Measurements from ENCODE around the gene TRMT10A.

The TRMT10A gene

DNA sequence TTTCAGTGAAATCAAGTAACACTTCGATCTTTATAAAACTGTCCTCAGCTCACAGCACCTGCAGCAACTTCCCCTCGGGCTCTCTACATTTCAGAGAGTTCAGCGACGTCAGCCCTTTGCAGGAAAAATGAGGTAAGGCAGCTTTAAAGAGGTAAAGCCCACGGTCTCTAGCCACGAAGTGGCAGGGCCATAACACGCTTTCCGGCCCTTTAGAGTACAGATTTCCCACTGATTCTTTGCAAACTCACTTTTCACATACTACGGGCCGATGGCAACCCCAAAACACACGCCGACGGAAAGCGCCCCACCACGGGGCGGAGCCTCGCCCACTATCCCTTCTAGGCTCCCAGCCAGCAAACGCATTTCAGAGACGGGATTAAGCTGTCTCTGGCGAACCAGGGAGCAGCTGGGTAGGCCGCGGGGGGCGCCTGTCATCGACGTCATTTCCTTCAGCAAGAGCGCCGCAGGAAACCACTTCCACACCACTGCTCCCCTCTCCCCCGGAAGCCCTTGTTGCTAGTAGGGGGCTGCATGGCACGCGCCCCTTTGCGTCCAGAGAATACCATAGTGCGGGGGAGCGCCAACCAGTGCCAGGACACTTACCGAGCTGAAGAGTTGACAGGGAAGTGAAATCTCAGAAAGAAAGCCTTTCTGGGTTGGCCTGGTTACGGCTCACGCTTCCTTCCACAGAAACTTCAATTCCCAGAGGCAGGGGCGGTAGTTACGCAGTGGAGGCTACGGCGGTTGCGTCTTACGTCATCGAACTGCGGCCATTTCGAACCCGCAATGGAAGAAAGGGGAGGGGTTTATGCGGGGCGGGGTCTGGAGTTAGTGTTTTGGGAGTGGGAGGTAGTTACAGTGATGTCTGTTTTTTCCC lies at the start of gene TRMT10A:
TRMT10A (minus strand) TSS at position 730 of the 877 bp plus-strand sequence. CDS start 4,701 bp downstream, outside the sequence.
- DNase-seq, result peak; percentile 90

DNA sequence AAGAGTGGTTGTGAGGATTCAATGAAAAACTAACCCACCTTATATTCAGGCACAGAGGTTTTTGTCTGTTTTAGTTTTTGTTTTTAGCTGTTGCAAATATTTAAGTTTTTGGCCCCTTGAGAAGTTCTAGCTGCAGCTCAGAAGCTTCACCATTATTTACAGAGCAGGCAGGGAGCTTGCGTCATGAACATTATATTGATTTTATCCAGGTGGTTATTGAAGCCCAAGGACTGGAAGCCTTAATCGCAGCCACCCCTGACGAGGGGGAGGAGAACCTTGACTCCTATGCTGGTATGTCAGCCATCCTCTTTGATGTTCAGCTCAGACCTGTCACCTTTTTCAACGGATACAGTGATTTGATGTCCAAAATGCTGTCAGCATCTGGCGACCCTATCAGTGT lies 48.9 kb upstream of the TRMT10A start:
- no peak for DNase-seq

GRCh38 chr4:99612281-99612680 lies 48.4 kb upstream of the TRMT10A start:
- no peak for DNase-seq

DNA sequence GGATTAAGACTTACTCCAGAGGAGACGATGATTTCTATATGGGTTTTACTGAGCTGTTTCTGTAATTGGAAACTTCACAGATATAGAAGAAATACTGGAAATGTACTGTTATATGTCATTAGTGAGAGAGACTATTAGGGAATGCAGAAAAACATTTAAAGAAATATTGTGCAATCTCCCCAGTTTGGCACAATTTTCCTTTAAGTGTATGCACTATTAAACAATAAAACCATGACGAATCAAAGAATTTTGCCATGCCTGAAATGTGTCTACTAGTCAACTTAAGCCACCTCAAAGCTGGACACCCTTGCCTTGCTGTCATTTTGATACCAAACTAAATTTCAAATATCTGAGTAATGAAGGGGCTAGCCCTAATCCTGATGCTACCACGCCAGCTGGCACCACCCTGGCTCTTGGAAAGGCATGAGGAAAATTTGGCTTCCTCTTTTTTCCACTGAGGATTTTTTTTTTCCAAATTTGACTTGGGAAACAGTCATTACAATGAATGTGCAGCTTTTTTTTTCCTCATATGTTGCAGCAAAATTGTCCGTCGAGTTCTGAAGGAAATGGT lies 46.9 kb upstream of the TRMT10A start:
- no peak for DNase-seq

GRCh38 chr4:99608417-99608816 lies 44.6 kb upstream of the TRMT10A start:
- no peak for DNase-seq

GRCh38 chr4:99606716-99607115 lies 42.9 kb upstream of the TRMT10A start:
- DNase-seq, result no peak

GRCh38 chr4:99594818-99595217 lies 31.0 kb upstream of the TRMT10A start:
- DNase-seq, result no peak

- DNase-seq, result no peak
These were observed 30.2 kb upstream of the TRMT10A start for GRCh38 chr4:99593781-99594641.

DNA sequence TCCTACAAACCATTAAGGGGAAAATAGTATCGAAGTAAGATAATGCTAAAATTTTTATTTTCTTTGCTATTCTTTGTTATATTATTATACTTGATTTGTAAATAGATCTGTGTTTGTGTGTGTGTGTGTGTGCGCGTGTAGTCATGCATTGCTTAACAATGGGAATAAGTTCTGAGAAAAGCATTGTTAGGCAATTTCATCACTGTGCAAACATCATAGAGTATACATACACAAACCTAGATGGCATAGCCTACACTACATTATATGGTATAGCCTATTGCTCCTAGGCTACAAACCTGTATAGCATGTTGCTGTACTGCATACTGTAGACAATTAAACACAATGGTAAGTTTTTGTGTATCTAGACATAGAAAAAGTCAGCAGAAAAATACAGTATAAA lies 27.9 kb upstream of the TRMT10A start:
- no peak for DNase-seq

GRCh38 chr4:99587803-99588202 lies 24.0 kb upstream of the TRMT10A start:
- no peak for DNase-seq

- DNase-seq, result no peak
These were observed 23.5 kb upstream of the TRMT10A start for GRCh38 chr4:99587309-99587708.

GRCh38 chr4:99586797-99587196 lies 23.0 kb upstream of the TRMT10A start:
- no peak for DNase-seq

DNA sequence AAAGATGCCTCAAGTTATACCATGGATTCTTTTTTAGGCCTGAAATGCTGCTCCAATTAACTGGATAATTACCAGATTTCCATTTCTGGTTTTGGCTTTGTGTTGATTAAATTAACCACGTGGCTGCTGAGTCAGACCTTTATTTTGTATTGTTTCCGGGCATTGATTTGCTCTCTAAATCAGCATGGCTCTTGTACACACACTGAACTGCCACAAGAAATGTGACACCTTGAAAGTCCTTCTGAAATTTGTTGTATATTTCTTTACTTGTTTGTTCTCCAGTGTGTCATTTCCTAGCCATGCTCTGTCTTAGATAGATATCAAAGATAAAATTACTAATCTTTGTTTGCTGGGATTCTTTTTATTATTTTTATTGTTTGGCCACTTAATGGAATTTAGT lies 22.5 kb upstream of the TRMT10A start:
- no peak for DNase-seq

DNA sequence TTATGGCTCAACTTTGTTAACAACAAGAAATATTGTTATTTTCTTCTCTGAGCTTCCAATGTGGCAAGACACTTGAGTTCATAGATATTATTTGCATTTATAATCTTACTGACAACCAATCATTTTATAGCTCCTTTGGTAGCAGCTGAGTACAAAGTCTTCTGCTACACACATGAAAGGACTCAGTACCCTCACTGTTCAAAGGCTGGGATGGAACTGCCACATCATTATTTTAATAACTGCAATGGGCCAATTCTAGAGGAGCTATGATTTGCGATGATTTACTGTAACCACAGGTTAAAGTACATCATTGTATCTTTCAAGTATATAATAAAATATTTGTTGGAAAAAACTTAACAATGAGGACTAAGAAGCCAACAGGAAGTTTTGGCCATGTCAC lies 21.7 kb upstream of the TRMT10A start:
- no peak for DNase-seq

GRCh38 chr4:99578714-99579113 lies 14.9 kb upstream of the TRMT10A start:
- no peak for DNase-seq

DNA sequence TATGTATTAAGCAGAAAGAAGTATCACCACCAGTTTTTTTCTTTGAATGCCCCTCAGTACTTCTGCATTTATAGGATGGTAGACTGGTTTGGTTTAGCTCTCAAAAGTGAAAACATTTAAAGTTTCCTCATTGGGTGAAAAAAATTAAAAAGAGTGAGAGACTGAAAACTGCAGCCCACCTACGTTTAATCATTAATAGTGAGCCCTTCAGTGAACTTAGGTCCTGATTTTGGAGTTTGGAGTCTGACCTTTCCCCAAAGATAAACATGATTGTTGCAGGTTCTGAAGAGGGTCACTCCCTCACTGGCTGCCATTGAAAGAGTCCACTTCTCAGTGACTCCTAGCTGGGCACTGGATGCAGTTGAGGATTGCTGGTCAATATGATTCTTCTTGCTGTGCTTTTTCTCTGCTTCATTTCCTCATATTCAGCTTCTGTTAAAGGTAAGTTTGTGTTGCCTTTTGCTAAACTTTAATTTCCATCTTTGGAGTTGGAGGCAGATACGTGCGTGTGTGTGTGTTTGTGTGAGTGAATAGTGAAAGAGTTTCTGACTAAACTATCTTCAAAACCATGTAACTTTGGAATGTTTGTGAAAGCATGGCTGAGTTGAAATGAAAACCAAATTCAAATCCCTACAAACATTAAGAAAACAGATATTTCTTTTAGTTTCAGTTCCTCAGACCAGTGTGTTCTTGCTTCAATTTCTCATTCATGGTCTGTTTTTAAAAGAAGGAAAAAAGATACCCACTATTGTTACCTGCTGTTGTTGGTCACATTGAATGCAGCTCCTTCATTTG lies 10.9 kb upstream of the TRMT10A start, which contains the start of gene MTTP:
MTTP (plus strand) TSS at position 295 of the 795 bp plus-strand sequence; CDS start at position 381, 86 bp downstream.
- DNase-seq, result no peak

- no peak for DNase-seq
These were observed 10.0 kb upstream of the TRMT10A start for GRCh38 chr4:99573735-99574368.

- DNase-seq, result no peak
These were observed 8.8 kb upstream of the TRMT10A start for GRCh38 chr4:99572527-99573240.

DNA sequence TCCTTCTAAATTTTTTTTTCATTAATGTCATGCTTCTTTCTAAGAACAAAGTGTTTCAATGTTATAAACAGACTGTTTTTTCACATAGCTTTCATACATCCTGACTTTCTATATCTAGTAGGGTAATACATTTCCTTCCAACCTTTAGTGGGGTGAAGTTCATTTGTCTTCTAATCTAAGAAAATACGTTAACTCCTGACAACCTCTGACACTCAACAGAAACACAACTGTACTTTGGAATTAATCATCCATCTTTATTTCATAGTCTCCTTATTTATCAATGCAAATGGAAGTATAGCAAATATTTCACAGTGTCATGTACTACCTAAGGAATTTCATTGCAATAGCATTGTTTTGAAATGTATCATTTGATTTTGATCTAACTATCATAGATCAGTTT lies 8.0 kb upstream of the TRMT10A start:
- no peak for DNase-seq

- DNase-seq, result no peak
These were observed 1.1 kb upstream of the TRMT10A start for GRCh38 chr4:99564921-99565320.

DNA sequence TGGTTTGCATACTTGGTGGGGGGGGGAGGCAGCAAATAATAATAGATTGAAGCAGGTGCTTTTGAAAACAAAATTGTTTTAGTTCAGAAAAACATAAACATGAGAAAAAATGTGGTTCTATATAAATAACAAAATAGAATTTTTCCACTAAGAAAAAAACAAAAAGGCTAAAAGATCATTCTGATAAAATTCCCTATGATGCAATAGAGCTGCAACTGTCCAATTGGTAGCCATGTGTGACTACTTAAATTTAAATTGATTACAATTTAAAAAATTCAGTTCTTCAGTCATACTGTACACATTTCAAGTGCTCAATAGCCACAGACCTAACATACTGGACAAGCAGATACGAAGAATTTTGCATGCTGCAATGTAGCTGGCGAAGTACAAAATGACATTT lies 11.0 kb downstream of the TRMT10A start:
- no peak for DNase-seq

All from activated effector memory CD4-positive, alpha-beta T cell treated with Interleukin-2 at 50 U/mL for 16 hours (primary cell).